GM18517 (cell line): Measurements from ENCODE around the gene IL1A.

ENCODE experiments used
- ATAC-seq: cut with Tn5 transposase; IDR thresholded peaks from one replicate; pipeline ENCODE4 v1.9.1; 2021; ENCODE audit warnings: mild to moderate bottlenecking, moderate library complexity; ENCODE audit not compliant: unreplicated experiment

The IL1A gene

DNA sequence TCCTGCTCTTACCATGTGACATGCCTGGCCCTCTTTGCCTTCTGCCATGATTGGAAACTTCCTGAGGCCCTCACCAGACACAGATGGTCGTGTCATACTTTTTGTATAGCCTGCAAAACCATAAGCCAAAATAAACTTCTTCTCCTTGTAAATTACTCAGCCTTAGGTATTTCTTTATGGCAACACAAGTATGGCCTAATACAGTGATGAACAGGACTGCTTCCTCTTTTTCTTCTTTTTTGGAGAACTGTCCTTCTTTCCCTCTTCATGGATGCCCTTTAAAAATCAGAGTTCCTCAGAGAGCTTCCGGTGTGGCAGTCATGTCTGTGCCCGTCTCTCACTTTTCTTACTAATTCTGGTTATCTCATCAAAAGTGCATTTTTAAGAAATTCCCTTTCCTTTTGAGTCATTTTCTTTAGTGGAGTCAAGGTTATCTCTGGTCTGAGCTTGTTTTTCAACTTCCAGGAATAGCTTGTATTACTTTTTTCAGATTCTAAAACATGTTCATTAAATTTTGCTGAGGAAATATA is 9.2 kb upstream of the IL1A start:
- no peak for ATAC-seq

DNA sequence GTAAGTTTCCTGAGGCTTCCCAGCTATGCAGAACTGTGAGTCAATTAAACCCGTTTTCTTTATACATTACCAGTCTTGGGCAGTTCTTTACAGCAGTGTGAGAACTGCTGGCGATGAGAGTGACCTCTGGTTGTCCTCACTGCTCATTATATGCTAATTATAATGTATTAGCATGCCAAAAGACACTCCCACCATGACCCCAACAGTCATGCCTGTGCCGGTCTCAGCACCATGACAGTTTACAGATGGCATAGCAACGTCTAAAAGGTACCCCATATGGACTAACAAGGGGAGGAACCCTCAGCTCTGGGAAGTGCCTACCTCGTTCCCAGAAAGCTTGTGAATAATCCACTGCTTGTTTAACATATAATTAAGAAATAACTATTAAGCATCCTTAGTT is 8.1 kb upstream of the IL1A start:
- ATAC-seq, result no peak

DNA sequence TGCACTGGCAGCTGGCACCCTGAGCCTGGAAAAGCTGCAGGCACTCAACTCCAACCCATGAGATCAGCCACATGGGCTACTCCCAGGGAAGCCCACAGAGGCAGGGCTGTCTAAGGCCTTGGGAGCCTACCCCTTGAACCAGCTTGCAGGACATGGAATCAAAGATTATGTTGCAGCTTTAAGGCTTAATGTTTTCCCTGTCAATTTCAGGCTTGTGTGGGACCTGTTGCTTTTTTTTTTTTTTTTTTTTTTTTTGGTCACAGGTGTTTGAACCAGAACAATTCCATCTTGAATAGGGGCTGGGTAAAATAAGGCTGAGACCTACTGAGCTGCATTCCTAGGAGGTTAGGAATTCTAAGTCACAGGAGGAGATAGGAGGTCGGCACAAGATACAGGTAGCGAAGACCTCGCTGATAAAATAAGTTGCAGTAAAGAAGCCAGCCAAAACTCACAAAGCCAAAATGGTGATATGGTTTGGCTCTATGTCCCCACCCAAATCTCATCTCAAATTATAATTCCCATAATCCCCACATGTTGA is 7.5 kb upstream of the IL1A start:
- no peak for ATAC-seq

DNA sequence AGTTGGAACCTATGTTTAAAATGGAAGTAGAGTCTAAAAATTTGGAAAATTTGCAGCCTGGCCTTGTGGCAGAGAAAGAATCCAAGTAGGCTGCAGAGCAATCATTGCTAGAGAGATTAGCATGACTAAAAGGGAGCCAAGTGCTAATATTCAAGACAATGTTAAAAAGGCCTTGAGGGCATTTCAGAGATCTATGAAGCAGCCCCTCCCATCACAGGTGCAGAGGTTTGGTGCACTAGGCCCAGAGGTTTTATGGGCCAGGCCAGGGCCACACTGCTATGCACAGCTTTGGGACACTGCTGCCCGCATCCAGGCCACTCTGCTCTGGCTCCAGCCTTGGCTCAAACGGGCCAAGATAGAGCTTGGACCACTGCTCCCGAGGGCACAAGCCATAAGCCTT is 6.7 kb upstream of the IL1A start:
- ATAC-seq, result no peak

DNA sequence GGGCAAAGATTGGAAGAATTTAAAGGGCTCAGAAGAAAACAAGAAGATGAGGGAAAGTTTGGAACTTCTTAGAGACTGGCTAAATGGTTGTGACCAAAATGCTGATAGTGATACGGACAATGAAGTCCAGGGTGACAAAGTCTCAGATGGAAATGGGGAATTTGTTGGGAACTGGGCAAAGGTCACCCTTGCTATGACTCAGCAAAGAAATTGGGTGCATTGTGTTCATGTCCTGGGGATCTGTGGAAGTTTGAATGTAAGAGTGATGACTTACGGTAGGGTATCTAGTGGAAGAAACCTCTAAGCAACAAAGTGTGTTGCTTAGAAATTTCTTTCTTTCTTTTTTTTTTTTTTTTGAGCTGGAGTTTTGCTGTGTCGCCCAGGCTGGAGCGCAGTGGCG is 6.0 kb upstream of the IL1A start:
- ATAC-seq, result no peak

DNA sequence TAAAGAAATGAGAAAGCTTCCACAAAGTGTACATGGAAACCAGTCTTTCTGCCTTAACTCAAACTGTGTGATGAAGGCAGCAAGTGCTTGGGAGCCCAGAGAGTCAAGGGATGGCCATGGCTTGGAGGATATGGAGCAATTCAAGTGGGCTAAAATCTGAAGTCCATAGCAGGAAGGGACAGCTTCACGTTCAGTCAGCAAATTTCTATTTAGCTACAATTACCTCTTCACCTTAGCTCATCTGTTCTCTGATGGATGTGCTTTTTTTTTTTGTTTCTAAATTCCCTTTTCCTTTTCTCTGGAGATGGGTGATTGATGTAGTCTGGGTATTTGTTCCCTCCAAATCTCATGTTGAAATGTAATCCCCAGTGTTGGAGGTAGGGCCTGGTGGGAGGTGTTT is 4.9 kb upstream of the IL1A start:
- ATAC-seq, result no peak

DNA sequence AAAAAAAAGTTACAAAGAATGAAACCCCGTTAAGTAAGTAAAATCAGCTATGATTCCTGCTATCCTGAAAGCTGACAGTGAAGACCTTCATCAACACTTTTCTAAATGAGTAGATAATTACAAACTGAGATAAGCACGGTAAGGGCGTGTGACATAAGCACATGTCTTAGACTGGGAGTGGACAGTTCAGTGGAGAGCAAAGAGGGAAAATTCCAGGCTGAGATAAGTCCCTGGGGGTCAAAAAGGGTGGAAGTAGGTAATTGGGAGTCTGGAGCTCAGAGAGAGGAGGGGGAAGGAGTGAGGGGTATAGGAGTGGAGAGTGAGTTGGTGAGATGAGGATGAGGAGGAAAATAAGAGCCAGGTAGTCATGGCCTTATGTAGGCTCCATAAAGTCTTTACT is 4.4 kb upstream of the IL1A start:
- ATAC-seq, result no peak

DNA sequence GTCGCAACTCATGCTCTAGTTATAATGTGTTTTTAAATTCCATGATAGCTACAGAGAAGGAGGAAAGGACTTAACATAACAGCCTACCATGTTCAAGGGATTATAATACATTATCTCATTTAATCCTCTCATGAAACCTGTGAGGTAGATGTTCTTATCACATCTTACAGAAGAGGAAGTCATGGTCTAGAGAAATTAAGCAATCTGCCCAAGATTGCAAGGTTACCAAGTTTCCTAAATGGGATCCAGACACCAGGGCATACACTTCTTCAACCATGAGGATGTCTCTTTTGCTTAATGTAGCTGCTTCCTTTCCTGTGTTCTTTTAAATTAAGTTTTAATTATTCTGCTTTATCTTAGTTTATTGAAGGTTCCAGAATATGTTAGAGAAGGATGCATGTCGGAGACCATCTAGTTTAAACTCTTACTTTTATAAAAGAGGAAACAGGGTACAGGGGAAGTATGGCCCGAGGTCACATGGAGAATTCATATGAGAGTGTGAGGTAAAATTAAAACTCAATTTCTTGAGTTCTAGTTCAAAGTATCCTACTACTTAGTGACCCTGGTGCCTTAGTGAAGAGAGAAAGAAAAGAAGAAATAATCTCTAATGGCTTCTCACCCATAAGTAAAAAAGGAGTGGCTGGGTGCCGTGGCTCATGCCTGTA is 3.6 kb upstream of the IL1A start:
- no peak for ATAC-seq

DNA sequence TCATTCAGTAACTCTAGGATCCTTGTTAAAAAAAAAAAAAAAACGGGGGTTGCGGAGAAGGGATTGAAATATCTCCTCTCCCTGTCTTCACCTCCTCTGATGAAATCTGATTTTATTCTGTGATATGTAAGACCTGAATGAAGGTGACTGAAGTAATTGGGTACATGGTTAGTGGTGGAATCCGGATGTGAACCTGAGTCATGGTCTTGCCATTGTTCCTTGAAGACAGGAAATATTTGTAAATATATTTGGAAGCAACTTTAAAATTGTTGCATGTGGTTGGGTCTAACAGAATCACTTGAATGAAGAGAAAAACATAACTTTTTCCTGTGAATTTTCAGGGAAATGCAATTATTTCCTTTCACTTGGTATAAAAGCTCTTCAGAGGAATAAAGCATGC is 3.0 kb upstream of the IL1A start:
- ATAC-seq, result no peak

DNA sequence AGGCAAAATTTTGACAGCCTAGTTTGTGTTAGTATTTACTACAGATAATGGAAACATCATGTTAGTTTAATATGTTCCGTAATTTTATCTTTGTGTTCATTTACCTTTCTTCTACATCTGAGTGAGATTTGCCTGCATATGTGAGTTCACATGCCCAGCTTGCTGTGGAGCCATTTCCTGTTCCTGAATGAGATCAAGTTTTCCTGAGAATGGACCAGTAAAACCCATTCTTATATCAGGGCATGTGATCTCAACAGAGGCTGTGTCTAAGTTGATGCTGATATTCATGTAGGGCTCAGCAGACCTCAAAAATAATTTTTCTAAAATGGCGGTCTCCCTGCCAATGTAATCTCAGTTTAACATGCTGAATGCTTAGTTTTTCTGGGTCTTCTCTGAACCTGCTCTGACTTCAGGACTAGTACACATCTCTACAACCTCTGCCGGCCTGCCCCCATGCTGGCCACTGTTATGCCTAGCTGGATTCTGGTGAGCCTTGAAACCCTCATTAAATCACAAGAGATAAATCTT is 1.0 kb downstream of the IL1A start:
- ATAC-seq, result no peak

DNA sequence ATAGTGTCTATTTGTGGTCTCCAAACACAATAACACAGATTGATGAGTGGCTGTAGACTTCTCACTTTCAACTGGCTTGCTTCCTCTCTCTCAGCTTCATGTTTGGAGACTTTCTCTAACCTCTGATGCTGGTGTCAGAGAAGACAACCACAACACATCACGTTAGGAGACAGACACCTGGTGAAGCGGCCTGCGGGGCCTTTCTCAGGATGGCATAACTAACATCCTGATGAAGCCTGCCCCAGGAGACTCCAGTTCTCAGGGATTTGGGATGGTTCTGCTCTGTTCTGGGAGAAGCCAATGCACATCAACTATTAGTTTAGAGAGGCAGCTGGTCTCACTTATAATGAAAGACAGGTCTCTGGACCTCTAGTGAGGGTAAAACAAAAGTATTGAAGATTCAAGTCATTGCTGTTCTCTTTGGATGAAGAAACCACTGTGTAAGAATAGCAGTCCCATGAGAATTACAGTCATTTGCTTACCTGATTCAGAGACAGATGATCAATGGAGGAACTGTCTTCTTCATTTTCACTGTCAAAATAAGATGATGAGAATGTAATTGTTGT is 2.0 kb downstream of the IL1A start:
- ATAC-seq, result peak; percentile 86

DNA sequence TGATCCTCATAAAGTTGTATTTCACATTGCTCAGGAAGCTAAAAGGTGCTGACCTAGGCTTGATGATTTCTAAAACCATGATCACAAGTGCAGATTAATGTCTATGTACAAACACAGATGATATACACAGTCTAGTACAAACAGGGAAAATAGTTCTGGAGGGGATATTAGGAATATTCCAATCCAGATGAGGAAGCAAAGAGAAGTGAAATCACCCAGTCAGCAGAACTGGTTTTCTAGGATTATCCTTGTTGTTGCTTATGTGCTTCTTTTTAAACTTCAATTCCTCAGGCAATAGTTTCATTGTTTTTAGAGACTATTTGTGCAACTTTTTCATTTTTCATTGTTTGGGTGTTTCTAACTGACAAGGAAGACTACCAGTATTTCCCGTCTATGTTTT is 4.7 kb downstream of the IL1A start:
- ATAC-seq, result no peak

DNA sequence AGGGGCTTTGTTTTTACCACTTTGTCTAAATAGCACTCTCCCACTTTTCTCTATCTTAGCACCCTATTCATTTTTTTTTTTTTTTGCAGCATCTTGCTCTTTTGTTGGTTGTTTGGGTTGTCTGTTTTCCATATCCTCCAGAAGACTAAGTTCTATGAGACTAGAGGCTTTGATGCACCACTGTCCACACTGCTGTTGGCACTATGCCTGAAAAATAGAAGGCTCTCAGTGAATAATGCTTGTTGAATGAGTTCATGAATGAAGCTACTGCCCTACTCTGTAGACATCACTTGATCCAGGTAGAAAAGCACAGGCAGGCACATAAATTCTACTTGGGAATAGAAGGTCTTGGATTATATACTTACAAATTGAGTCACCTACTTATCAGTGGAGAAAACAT is 7.3 kb downstream of the IL1A start:
- no peak for ATAC-seq

DNA sequence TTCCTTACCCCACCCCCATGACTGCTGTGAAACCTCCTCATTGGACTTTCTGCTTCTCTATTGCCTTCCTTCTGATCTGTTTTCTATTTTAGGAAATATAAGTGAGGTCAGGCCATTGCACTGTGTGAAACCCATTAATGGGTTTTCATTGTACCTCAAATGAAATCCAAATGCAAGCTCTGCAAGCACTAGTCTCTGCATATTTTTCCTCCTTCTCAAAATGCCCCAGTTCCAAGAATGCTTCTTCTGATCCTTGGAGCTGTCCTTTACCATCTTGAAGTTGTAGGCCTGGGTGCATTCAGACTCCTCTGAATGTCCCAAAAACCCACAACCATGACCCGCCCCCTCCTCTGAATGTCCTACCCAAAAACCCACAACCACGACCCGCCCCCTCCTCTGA is 8.2 kb downstream of the IL1A start:
- ATAC-seq, result no peak

DNA sequence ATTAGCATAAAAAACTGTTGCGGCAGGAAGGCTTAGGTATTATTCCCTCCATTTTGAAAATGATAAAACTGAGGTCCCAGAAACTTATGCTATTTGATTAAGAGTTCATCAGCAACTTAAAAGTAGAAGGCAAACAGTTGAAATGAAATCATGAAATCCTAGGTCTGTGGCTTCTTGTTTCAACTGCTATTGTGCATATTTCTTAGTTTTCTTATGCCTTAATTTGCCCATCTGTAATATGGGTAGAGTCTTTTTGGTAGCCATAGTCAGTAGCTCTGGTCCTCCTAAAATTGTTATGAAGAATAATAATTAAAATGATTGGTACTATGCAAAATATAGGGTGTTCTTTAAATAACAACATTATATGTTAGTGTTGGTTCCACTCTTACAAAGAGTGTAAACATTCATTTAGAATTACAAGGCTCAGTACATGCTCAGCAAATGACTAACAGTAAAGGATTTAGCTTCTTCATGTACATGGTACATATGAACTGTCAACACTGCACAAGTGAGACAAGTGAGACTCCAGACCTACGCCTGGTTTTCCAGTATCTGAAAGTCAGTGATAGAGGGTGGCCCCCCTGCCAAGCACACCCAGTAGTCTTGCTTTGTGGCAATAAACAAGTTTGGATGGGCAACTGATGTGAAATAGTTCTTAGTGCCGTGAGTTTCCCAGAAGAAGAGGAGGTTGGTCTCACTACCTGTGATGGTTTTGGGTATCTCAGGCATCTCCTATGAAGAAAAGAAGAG is 9.6 kb downstream of the IL1A start:
- no peak for ATAC-seq

DNA sequence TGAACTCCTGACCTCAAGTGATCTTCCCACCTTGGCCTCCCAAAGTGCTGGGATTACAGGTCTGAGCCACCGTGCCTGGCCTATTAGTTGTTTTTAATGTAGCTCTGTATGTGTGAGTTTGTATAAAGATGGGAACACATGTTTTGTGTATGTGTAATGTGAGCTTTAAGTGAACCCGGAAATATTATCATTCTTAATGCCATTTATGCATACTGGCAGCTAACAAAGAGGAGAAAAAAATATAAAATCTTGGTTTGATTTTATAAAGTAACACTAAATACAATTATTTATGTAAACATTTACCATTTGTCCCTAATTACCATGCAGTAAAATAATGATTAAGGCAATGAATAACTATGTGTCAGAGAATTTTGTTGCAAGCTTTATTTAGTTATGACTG is 10.7 kb downstream of the IL1A start:
- no peak for ATAC-seq

DNA sequence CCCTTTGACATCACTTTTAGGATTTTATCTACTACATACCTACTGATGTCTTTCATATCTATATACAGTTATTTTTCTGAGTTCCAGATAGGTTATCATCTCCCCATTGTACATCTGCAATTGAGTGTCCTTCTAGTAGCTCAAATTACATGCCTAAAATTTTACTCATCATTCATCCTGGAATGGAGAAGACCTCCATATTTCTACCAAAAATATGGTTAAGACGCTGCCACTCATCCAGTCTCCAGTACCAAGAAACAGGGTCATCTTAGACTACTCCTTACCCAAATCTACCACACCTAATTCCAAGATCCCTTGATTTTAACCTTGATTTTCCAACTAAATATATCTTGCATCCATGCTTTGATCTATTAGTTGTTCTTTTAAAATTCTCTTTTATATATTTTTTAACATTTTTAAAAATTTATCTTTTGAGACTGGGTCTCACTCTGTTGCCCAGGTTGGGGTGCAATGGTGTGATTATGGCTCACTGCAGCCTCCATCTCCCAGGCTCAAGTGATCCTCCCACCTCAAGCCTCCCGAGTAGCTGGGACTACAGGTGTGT is 11.3 kb downstream of the IL1A start:
- no peak for ATAC-seq

DNA sequence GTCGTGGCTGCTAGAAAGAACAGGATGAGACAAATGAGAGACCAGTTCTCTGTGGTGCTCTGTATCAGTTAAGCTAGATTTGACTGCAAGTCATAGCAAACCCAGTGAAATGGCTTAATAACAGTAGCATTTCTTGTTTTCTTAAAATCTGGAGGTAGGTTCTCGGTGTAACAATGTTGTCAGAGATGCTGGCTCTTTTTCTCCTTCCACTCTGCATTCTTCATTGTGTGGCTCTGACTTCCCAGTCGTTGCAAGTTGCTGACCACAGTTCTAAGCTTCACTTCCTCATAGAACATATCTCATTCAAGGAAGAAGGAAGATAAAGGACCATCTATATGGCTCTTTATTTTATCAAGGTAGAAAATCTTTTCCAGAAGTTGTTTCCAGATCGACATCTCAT is 12.0 kb downstream of the IL1A start:
- ATAC-seq, result no peak

DNA sequence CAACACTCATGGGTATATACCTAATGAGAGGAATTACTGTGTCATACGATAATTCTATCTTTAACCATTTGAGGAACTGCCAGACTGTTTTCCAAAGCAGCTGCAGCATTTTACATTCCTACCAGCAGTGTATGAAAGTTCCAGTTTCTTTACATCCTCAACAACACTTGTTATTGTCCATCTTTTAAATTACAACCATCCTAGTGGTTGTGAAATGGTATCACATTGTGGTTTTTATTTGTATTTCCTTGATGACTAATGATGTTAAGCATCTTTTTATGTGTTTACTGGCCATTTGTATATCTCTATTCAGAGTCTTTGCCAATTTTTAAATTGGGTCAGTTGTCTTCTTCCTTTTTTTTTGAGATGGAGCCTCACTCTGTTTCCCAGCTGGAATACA is 15.9 kb downstream of the IL1A start:
- ATAC-seq, result no peak

DNA sequence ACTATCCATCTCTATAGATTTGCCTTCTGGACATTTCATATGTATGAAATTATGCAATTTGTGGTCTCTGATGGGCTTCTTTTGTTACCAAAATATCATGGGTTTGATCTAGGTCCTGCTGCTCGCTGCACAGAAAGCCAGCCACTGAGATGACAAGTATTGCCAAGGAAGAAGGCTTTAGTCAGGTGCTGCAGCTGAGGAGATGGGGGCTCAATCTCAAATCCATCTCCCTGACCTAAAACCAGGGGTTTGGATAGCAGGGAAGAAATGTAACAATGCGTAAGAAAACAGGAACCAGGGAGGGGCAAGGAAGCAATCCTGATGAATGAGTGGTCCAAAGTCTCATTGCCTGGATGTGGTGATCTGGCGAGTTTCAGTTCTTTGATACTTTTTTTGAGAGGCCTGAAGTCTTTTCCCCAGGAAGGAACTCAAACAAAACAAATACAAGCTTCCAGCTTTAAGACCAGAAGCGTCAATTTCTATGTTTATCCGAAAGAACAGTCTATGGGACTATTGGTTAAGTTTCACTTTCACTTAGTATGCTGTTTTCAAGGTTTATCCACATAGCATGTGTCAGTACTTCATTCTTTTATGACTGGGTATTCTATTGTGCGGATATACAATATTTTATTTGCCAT is 16.5 kb downstream of the IL1A start:
- ATAC-seq, result no peak

DNA sequence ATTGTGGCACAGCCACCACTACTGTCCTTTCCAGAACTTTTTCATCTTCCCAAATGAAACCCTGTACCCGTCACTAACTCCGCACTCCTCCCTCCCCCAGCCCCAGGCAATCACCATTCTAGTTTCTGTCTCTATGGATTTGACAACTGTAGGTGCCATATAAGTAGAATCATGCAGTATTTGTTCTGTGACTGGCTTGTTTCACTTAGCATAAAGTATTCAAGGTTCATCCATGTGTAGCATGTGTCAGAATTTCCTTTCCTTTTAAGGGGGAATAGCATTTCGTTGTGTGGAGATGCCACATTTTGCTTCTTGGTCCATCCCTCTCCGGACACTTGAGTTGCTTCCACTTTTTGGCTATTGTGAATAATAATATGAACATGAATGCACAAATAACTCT is 19.0 kb downstream of the IL1A start:
- ATAC-seq, result no peak
